HG02943 (cell line): ENCODE results near the gene PRPF40A.

Experiments used
- ATAC-seq: cut with Tn5 transposase; IDR thresholded peaks from one replicate; pipeline ENCODE4 v1.9.1; 2021; ENCODE audit warnings: mild to moderate bottlenecking, low read depth, moderate library complexity; ENCODE audit not compliant: unreplicated experiment

The PRPF40A gene

GRCh38 chr2:152657043-152657442 lies 60.2 kb downstream of the PRPF40A start:
- no peak for ATAC-seq

- no peak for ATAC-seq
These were observed 61.4 kb downstream of the PRPF40A start for GRCh38 chr2:152655880-152656279.

GRCh38 chr2:152651834-152652233 lies 65.4 kb downstream of the PRPF40A start:
- no peak for ATAC-seq

- ATAC-seq = no peak
These were observed 66.4 kb downstream of the PRPF40A start for GRCh38 chr2:152650768-152651371.

GRCh38 chr2:152649997-152650396 lies 67.3 kb downstream of the PRPF40A start:
- ATAC-seq = no peak

GRCh38 chr2:152648336-152648735 lies 68.9 kb downstream of the PRPF40A start:
- ATAC-seq = no peak

- no peak for ATAC-seq
These were observed 69.7 kb downstream of the PRPF40A start for GRCh38 chr2:152647552-152647951.

- no peak for ATAC-seq
These were observed 70.5 kb downstream of the PRPF40A start for GRCh38 chr2:152646775-152647174.

GRCh38 chr2:152646264-152646663 lies 71.0 kb downstream of the PRPF40A start:
- no peak for ATAC-seq

- ATAC-seq = no peak
These were observed 72.9 kb downstream of the PRPF40A start for GRCh38 chr2:152644189-152644873.

GRCh38 chr2:152638590-152638989 lies 78.7 kb downstream of the PRPF40A start:
- ATAC-seq = no peak

- ATAC-seq = no peak
These were observed 79.2 kb downstream of the PRPF40A start for GRCh38 chr2:152638056-152638455.

GRCh38 chr2:152637251-152637650 lies 80.0 kb downstream of the PRPF40A start:
- no peak for ATAC-seq

GRCh38 chr2:152635635-152636298 lies 81.5 kb downstream of the PRPF40A start:
- no peak for ATAC-seq

- no peak for ATAC-seq
These were observed 84.5 kb downstream of the PRPF40A start for GRCh38 chr2:152632736-152633135.

GRCh38 chr2:152630466-152630865 lies 86.8 kb downstream of the PRPF40A start:
- no peak for ATAC-seq

- ATAC-seq = no peak
These were observed 88.1 kb downstream of the PRPF40A start for GRCh38 chr2:152629202-152629601.

GRCh38 chr2:152627351-152627957 lies 89.8 kb downstream of the PRPF40A start:
- ATAC-seq = no peak

GRCh38 chr2:152626911-152627339 lies 90.3 kb downstream of the PRPF40A start:
- no peak for ATAC-seq

- ATAC-seq = no peak
These were observed 92.5 kb downstream of the PRPF40A start for GRCh38 chr2:152624805-152625204.

- no peak for ATAC-seq
These were observed 93.5 kb downstream of the PRPF40A start for GRCh38 chr2:152623775-152624174.
